ENCODE data around the gene CDIPT.
"Not testable (repeated sequence)": the region's sequence is repeated elsewhere in the genome, so short reads cannot be mapped to it uniquely, and the experiment has no call there.

Gene CDIPT

DNA sequence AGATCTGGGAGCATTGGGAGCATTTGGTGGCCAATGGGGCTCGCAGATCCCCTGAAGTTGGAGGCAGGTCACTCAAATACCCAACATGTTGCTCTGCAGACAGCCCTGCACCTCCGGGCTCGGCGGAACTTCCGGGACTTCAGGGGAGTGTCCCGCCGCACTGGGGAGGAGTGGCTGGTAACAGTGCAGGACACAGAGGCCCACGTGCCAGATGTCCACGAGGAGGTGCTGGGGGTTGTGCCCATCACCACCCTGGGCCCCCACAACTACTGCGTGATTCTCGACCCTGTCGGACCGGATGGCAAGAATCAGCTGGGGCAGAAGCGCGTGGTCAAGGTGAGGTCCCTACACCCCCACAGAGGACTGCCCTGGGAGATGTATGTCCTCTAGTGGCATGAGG is 26.4 kb downstream of the CDIPT start:
- no peaks in the 10 kb centered on the region for H3K9me3 ChIP-seq (ENCODE audit: insufficient read depth, low read depth, low read length)
- H3K4me3 ChIP-seq (ENCODE audit: low read depth, low read length) = no peak overlapping the region
- no peak overlapping the region for H2AK5ac ChIP-seq (ENCODE audit: low read length)
- H3K79me2 ChIP-seq (ENCODE audit: control insufficient read depth, insufficient read depth, low read length, poor library complexity) = no peaks in the 10 kb centered on the region
- H3K27me3 ChIP-seq (ENCODE audit: insufficient read depth, low read length) = no peaks in the 10 kb centered on the region
- H2AFZ ChIP-seq (ENCODE audit: insufficient read depth, low read length, poor library complexity) = no peak overlapping the region
- no peak overlapping the region for H3K9ac ChIP-seq (ENCODE audit: low read length)
- peaks cover 0 to 4% of the 10 kb centered on the region in 2 experiments for H3K36me3 ChIP-seq (ENCODE audit: control insufficient read depth in 1 of 2, insufficient read depth in 2 of 2, low read length in 2 of 2)
- no peak overlapping the region for H2BK5ac ChIP-seq (ENCODE audit: low read depth, low read length, poor library complexity)
- no peak overlapping the region for H3K4me2 ChIP-seq (ENCODE audit: low read length)
- H3K18ac ChIP-seq (ENCODE audit: low read length) = no peak overlapping the region
- no peak overlapping the region for H3K23ac ChIP-seq (ENCODE audit: low read length)
- WGBS (ENCODE audit: extremely low coverage, insufficient coverage, insufficient read length) = no CpG with 5 or more reads among the region's 15 CpGs
- no peak overlapping the region for H4K8ac ChIP-seq (ENCODE audit: low read depth, low read length)
- no peak overlapping the region for H3K14ac ChIP-seq (ENCODE audit: low read length)
- H3K4ac ChIP-seq (ENCODE audit: low read depth, low read length) = no peak overlapping the region
- H2BK120ac ChIP-seq (ENCODE audit: insufficient read depth, low read length, poor library complexity) = no peak overlapping the region
- no peaks in the 10 kb centered on the region for H3K4me1 ChIP-seq (ENCODE audit: control insufficient read depth in 1 of 2, insufficient read depth in 2 of 2, low read length in 2 of 2)
- H4K91ac ChIP-seq (ENCODE audit: low read depth, low read length) = no peak overlapping the region
- no peak overlapping the region for H3K27ac ChIP-seq (ENCODE audit: low read depth, low read length)
- DNase-seq = no peak
- H3K79me1 ChIP-seq (ENCODE audit: low read length) = no peaks in the 10 kb centered on the region
- H2BK12ac ChIP-seq (ENCODE audit: low read length) = no peak overlapping the region
- H4K12ac ChIP-seq (ENCODE audit: low read depth, low read length) = no peak overlapping the region

DNA sequence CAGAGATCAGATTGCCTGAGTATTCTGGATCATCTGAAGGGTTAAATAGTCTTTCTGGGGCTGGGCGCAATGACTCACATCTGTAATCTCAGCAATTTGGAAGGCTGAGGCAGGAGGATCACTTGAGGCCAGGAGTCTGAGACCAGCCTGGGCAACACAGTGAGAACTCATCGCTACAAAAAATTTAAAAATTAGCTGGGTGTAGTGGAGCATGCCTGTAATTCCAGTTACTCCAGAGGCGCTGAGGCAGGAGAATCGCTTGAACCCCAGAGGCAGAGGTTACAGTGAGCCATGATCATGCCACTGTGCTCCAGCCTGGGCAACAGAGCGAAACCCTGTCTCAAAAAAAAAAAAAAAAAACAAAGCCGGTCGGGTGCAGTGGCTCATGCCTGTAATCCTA is 27.1 kb downstream of the CDIPT start:
- no peak overlapping the region for H2AFZ ChIP-seq (ENCODE audit: insufficient read depth, low read length, poor library complexity)
- no peak overlapping the region for H2BK12ac ChIP-seq (ENCODE audit: low read length)
- WGBS (ENCODE audit: extremely low coverage, insufficient coverage, insufficient read length) = no CpG with 5 or more reads among the region's 7 CpGs
- peaks cover 2 to 6% of the 10 kb centered on the region in 2 experiments for H3K36me3 ChIP-seq (ENCODE audit: control insufficient read depth in 1 of 2, insufficient read depth in 2 of 2, low read length in 2 of 2)
- no peak overlapping the region for H4K12ac ChIP-seq (ENCODE audit: low read depth, low read length)
- no peak overlapping the region for H3K4me2 ChIP-seq (ENCODE audit: low read length)
- no peak overlapping the region for H2BK5ac ChIP-seq (ENCODE audit: low read depth, low read length, poor library complexity)
- H3K9ac ChIP-seq (ENCODE audit: low read length) = no peak overlapping the region
- H2BK120ac ChIP-seq (ENCODE audit: insufficient read depth, low read length, poor library complexity) = no peak overlapping the region
- peak; percentile 22 to 48 for DNase-seq
- no peak overlapping the region for H4K8ac ChIP-seq (ENCODE audit: low read depth, low read length)
- H3K27ac ChIP-seq (ENCODE audit: low read depth, low read length) = no peak overlapping the region
- no peaks in the 10 kb centered on the region for H3K4me1 ChIP-seq (ENCODE audit: control insufficient read depth in 1 of 2, insufficient read depth in 2 of 2, low read length in 2 of 2)
- H3K14ac ChIP-seq (ENCODE audit: low read length) = no peak overlapping the region
- no peaks in the 10 kb centered on the region for H3K79me2 ChIP-seq (ENCODE audit: control insufficient read depth, insufficient read depth, low read length, poor library complexity)
- H3K9me3 ChIP-seq (ENCODE audit: insufficient read depth, low read depth, low read length) = no peaks in the 10 kb centered on the region
- no peak overlapping the region for H3K23ac ChIP-seq (ENCODE audit: low read length)
- H4K91ac ChIP-seq (ENCODE audit: low read depth, low read length) = no peak overlapping the region
- no peak overlapping the region for H2AK5ac ChIP-seq (ENCODE audit: low read length)
- no peak overlapping the region for H3K4me3 ChIP-seq (ENCODE audit: low read depth, low read length)
- no peaks in the 10 kb centered on the region for H3K79me1 ChIP-seq (ENCODE audit: low read length)
- H3K27me3 ChIP-seq (ENCODE audit: insufficient read depth, low read length) = no peaks in the 10 kb centered on the region
- H3K18ac ChIP-seq (ENCODE audit: low read length) = no peak overlapping the region
- no peak overlapping the region for H3K4ac ChIP-seq (ENCODE audit: low read depth, low read length)

GRCh38 chr16:29834079-29834478 is 28.9 kb downstream of the CDIPT start:
- Histone ChIP-seq H3K18ac (ENCODE audit: low read length) (no peak overlapping the region), H3K23ac (ENCODE audit: low read length) (no peak overlapping the region), H3K79me1 (ENCODE audit: low read length) (no peaks in the 10 kb centered on the region), H3K36me3 (ENCODE audit: control insufficient read depth in 1 of 2, insufficient read depth in 2 of 2, low read length in 2 of 2) (peaks cover 2 to 6% of the 10 kb centered on the region in 2 experiments), H4K91ac (ENCODE audit: low read depth, low read length) (no peak overlapping the region), H3K9me3 (ENCODE audit: insufficient read depth, low read depth, low read length) (no peaks in the 10 kb centered on the region), H2AFZ (ENCODE audit: insufficient read depth, low read length, poor library complexity) (no peak overlapping the region), H3K79me2 (ENCODE audit: control insufficient read depth, insufficient read depth, low read length, poor library complexity) (no peaks in the 10 kb centered on the region), H3K27me3 (ENCODE audit: insufficient read depth, low read length) (no peaks in the 10 kb centered on the region), H2AK5ac (ENCODE audit: low read length) (no peak overlapping the region), H2BK5ac (ENCODE audit: low read depth, low read length, poor library complexity) (no peak overlapping the region), H2BK12ac (ENCODE audit: low read length) (no peak overlapping the region), H3K4me1 (ENCODE audit: control insufficient read depth in 1 of 2, insufficient read depth in 2 of 2, low read length in 2 of 2) (no peaks in the 10 kb centered on the region), H4K8ac (ENCODE audit: low read depth, low read length) (no peak overlapping the region), H3K4ac (ENCODE audit: low read depth, low read length) (no peak overlapping the region), H2BK120ac (ENCODE audit: insufficient read depth, low read length, poor library complexity) (no peak overlapping the region), H3K4me2 (ENCODE audit: low read length) (no peak overlapping the region), H3K9ac (ENCODE audit: low read length) (no peak overlapping the region), H3K4me3 (ENCODE audit: low read depth, low read length) (no peak overlapping the region), H4K12ac (ENCODE audit: low read depth, low read length) (no peak overlapping the region), H3K27ac (ENCODE audit: low read depth, low read length) (no peak overlapping the region), H3K14ac (ENCODE audit: low read length) (no peak overlapping the region)
- no peak for DNase-seq
- no CpG with 5 or more reads among the region's 5 CpGs for WGBS (ENCODE audit: extremely low coverage, insufficient coverage, insufficient read length)

DNA sequence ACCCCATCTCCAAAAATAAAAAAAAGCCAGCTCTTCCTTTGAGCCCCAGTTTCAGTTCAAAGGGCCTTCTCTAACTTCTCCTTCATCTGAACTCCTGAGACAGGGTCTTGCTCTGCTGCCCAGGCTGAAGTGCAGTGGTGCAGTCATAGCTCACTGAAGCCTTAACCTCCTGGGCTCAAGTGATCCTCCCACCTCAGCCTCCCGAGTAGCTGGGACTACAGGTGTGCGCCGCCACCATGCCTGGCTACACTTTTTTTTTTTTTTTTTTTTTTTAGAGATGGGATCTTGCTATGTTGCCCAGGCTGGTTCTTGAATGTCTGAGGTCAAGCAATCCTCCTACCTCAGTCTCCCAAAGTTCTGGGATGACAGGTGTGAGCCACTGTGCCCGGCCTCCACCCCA is 29.8 kb downstream of the CDIPT start:
- H3K18ac ChIP-seq (ENCODE audit: low read length); H2BK120ac ChIP-seq (ENCODE audit: insufficient read depth, low read length, poor library complexity); H4K12ac ChIP-seq (ENCODE audit: low read depth, low read length); H3K4me2 ChIP-seq (ENCODE audit: low read length); H3K79me2 ChIP-seq (ENCODE audit: control insufficient read depth, insufficient read depth, low read length, poor library complexity); H2AFZ ChIP-seq (ENCODE audit: insufficient read depth, low read length, poor library complexity); H3K23ac ChIP-seq (ENCODE audit: low read length); H2AK5ac ChIP-seq (ENCODE audit: low read length); H3K4me3 ChIP-seq (ENCODE audit: low read depth, low read length); H3K9me3 ChIP-seq (ENCODE audit: insufficient read depth, low read depth, low read length); H3K4me1 ChIP-seq (ENCODE audit: control insufficient read depth in 1 of 2, insufficient read depth in 2 of 2, low read length in 2 of 2); H3K4ac ChIP-seq (ENCODE audit: low read depth, low read length); H4K8ac ChIP-seq (ENCODE audit: low read depth, low read length); H3K9ac ChIP-seq (ENCODE audit: low read length); H3K14ac ChIP-seq (ENCODE audit: low read length); H3K27me3 ChIP-seq (ENCODE audit: insufficient read depth, low read length); H3K27ac ChIP-seq (ENCODE audit: low read depth, low read length); H3K36me3 ChIP-seq (ENCODE audit: control insufficient read depth in 1 of 2, insufficient read depth in 2 of 2, low read length in 2 of 2); DNase-seq; H3K79me1 ChIP-seq (ENCODE audit: low read length); H2BK12ac ChIP-seq (ENCODE audit: low read length); H4K91ac ChIP-seq (ENCODE audit: low read depth, low read length); H2BK5ac ChIP-seq (ENCODE audit: low read depth, low read length, poor library complexity): not testable (repeated sequence)
- no CpG with 5 or more reads among the region's 4 CpGs for WGBS (ENCODE audit: extremely low coverage, insufficient coverage, insufficient read length)

All from trophoblast cell (in vitro differentiated cells and primary cell).